Endodermal cell (in vitro differentiated cells): ENCODE data around the gene HERC3. TPM values are rescaled to one million over a fixed set of nuclear protein-coding genes. Genes with fewer than 3 reads are reported as not detected.

Experiments used
- DNase-seq: peaks from one replicate; pipeline ENCODE4 v3.0.0-alpha.2; 2017
- H3K27ac ChIP-seq: 2 replicates; pipeline ENCODE4 v1.5.1; 2013; ENCODE audit warnings: mild to moderate bottlenecking, low read depth, low read length, moderate library complexity
- H3K27me3 ChIP-seq: 2 replicates; pipeline ENCODE4 v1.6.1; 2013; ENCODE audit warnings: mild to moderate bottlenecking, low read length, moderate library complexity; ENCODE audit not compliant: insufficient read depth, control insufficient read depth, poor library complexity, severe bottlenecking
- H3K36me3 ChIP-seq: 2 replicates; pipeline ENCODE4 v1.7.0; 2013; ENCODE audit warnings: mild to moderate bottlenecking, low read length, moderate library complexity; ENCODE audit not compliant: control insufficient read depth, insufficient read depth
- H3K4me1 ChIP-seq: one replicate; pipeline ENCODE4 v1.7.0; 2013; ENCODE audit warnings: low read length; ENCODE audit not compliant: control insufficient read depth, insufficient read depth
- H3K4me3 ChIP-seq: 2 replicates; pipeline ENCODE4 v1.5.1; 2013; ENCODE audit warnings: mild to moderate bottlenecking, low read length, moderate library complexity
- H3K9ac ChIP-seq: 2 replicates; pipeline ENCODE4 v1.6.1; 2013; ENCODE audit warnings: mild to moderate bottlenecking, low read length, moderate library complexity; ENCODE audit not compliant: poor library complexity, severe bottlenecking; ENCODE audit errors: extremely low read depth
- H3K9me3 ChIP-seq: 2 replicates; pipeline ENCODE4 v1.6.1; 2013; ENCODE audit warnings: mild to moderate bottlenecking, low read length, moderate library complexity; ENCODE audit not compliant: control insufficient read depth
- H3K27ac Mint-ChIP-seq: 2 replicates; pipeline ENCODE4 v1.8.0; 2020; ENCODE audit warnings: mixed read lengths
- H3K27me3 Mint-ChIP-seq: 2 replicates; pipeline ENCODE4 v1.8.0; 2021; ENCODE audit warnings: mild to moderate bottlenecking, mixed read lengths; ENCODE audit not compliant: insufficient read depth
- H3K36me3 Mint-ChIP-seq: 2 replicates; pipeline ENCODE4 v1.8.0; 2020; ENCODE audit warnings: low read depth, mixed read lengths
- H3K4me1 Mint-ChIP-seq: 2 replicates; pipeline ENCODE4 v1.8.0; 2020; ENCODE audit warnings: mixed read lengths
- H3K4me3 Mint-ChIP-seq: 2 replicates; pipeline ENCODE4 v1.8.0; 2020; ENCODE audit warnings: mild to moderate bottlenecking, moderate library complexity, mixed read lengths
- H3K9me3 Mint-ChIP-seq: 2 replicates; pipeline ENCODE4 v1.8.0; 2020; ENCODE audit warnings: mild to moderate bottlenecking, mixed read lengths
- WGBS, 2 experiments: methylation state at CpG; one replicate each; pipeline versions ENCODE4 v1.1.5 to v1.1.7; 2013; ENCODE audit warnings: missing lambda C conversion rate in 2 of 2, mixed read lengths in 1 of 2; ENCODE audit not compliant: insufficient coverage in 1 of 2, insufficient read length in 1 of 2; 5-methylcytosine and 5-hydroxymethylcytosine counted together
- total RNA-seq, 2 donors: library from RNA; stranded (reverse); fragmentation: NEBNext Ultra II Directional in 1 of 2; extraction: Animal tissue kit (Norgen Biotek cat#: 25700) in 1 of 2; gene quantifications; 2 replicates in 1 of 2; 3 replicates in 1 of 2; pipeline ENCODE4 v1.2.1, GENCODE V29; 2021
- TF ChIP-seq, protein P1 (sequence below): fragments of 200-600 bp; sonication (generic); conservative IDR thresholded peaks from 2 replicates; pipeline ENCODE4 v1.5.0; 2021; ENCODE audit warnings: antibody characterized with exemption, mild to moderate bottlenecking

The HERC3 gene
- total RNA-seq, 2 donors from 2014 or later, result 4.4 to 5.9 TPM

DNA sequence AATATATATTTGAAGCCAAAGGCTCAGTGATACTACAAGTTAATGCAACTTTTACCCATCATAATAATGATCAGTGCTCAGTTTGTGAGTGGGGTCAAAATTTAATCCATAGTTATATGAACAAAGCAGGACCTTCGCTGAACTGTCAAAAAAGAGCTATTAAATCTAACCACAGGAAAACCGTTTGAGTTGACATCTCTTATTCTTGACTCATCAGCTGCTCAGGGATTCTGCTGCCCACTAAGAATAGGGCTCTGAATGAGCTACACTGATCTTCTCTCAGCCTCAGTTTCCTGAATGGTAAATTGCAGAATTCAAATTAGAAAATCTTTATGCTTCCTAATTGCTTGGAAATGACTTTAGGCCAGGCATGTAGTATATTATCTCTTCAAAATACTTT, 150.3 kb downstream of the HERC3 start:
- H3K4me3 Mint-ChIP-seq, result no peak overlapping the region
- peaks cover 3% of the 10 kb centered on the region for H3K4me1 Mint-ChIP-seq
- TF ChIP-seq, protein P1, sequence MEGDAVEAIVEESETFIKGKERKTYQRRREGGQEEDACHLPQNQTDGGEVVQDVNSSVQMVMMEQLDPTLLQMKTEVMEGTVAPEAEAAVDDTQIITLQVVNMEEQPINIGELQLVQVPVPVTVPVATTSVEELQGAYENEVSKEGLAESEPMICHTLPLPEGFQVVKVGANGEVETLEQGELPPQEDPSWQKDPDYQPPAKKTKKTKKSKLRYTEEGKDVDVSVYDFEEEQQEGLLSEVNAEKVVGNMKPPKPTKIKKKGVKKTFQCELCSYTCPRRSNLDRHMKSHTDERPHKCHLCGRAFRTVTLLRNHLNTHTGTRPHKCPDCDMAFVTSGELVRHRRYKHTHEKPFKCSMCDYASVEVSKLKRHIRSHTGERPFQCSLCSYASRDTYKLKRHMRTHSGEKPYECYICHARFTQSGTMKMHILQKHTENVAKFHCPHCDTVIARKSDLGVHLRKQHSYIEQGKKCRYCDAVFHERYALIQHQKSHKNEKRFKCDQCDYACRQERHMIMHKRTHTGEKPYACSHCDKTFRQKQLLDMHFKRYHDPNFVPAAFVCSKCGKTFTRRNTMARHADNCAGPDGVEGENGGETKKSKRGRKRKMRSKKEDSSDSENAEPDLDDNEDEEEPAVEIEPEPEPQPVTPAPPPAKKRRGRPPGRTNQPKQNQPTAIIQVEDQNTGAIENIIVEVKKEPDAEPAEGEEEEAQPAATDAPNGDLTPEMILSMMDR, result no peak
- Histone ChIP-seq H3K4me3 (no peak overlapping the region), H3K4me1 (no peaks in the 10 kb centered on the region), H3K27ac (no peak overlapping the region), H3K9me3 (no peaks in the 10 kb centered on the region), H3K36me3 (peaks cover 3% of the 10 kb centered on the region), H3K9ac (no peak overlapping the region), H3K27me3 (no peaks in the 10 kb centered on the region)
- no peak overlapping the region for H3K27ac Mint-ChIP-seq
- H3K36me3 Mint-ChIP-seq, result peaks cover 10% of the 10 kb centered on the region
- H3K9me3 Mint-ChIP-seq, result no peaks in the 10 kb centered on the region
- no peaks in the 10 kb centered on the region for H3K27me3 Mint-ChIP-seq
- no peak for DNase-seq
- WGBS, 2 experiments, result 94 to 100% methylated on average over 2 of the region's 2 CpGs

DNA sequence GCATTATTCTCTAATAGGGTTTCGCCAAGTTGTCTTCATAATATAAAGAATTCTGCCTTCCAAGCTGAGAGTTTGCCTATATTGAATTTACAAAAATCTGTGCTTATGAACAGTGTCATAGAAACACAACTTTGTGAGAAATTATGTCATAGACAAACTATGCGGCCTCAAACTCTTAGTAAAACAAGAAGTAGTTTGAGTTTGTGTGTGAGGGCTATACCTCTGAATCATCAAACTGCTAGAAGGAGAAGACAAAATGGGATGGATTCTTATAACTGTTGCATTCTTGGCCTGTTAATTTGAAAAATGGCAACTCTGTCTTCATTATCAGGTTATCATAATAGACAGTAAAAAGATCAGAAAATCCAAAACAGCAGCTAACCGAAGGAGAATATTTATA, 151.4 kb downstream of the HERC3 start:
- Histone ChIP-seq H3K4me1 (no peaks in the 10 kb centered on the region), H3K27me3 (no peaks in the 10 kb centered on the region), H3K9me3 (no peaks in the 10 kb centered on the region), H3K36me3 (peaks cover 9% of the 10 kb centered on the region), H3K9ac (no peak overlapping the region), H3K27ac (no peak overlapping the region), H3K4me3 (no peak overlapping the region)
- DNase-seq, result no peak
- Mint-ChIP-seq H3K27ac (no peak overlapping the region), H3K4me3 (no peak overlapping the region), H3K27me3 (no peaks in the 10 kb centered on the region), H3K36me3 (peaks cover 18% of the 10 kb centered on the region), H3K9me3 (no peaks in the 10 kb centered on the region), H3K4me1 (no peaks in the 10 kb centered on the region)
- 97 to 100% methylated on average over 2 to 3 of the region's 3 CpGs for WGBS, 2 experiments
- TF ChIP-seq, protein P1, result no peak

DNA sequence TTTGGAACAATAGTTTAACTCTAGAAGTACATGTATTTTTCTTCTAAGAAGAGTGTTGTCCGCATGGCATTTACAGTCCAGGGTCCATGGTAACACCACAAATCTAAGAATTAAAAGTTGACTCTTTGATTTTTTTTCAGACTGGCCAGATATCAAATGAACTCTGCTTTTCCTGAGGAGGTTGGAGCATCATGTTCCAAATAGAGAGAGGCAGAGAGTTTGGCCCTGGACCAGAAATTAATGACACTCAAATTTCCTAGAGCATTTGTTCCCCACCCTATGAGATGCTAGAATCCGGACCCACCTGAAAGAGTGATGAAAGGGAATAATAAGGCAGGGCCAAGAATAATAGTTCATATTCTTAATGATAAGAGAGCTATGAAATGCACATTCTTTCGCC, 152.3 kb downstream of the HERC3 start:
- no peak for DNase-seq
- H3K27me3 ChIP-seq, result no peaks in the 10 kb centered on the region
- H3K36me3 ChIP-seq, result peaks cover 11% of the 10 kb centered on the region
- no peak overlapping the region for H3K27ac Mint-ChIP-seq
- H3K9me3 ChIP-seq, result no peaks in the 10 kb centered on the region
- no peaks in the 10 kb centered on the region for H3K9me3 Mint-ChIP-seq
- no peaks in the 10 kb centered on the region for H3K4me1 Mint-ChIP-seq
- H3K27ac ChIP-seq, result no peak overlapping the region
- H3K4me3 Mint-ChIP-seq, result no peak overlapping the region
- H3K27me3 Mint-ChIP-seq, result no peaks in the 10 kb centered on the region
- H3K4me3 ChIP-seq, result no peak overlapping the region
- H3K4me1 ChIP-seq, result no peaks in the 10 kb centered on the region
- H3K36me3 Mint-ChIP-seq, result peaks cover 24% of the 10 kb centered on the region
- H3K9ac ChIP-seq, result no peak overlapping the region
- 96 to 100% methylated on average over 3 of the region's 3 CpGs for WGBS, 2 experiments
- TF ChIP-seq, protein P1, result no peak
